GM21381 (cell line): ENCODE measurements around the gene MYO18A.
"Not testable (repeated sequence)": the region's sequence is repeated elsewhere in the genome, so short reads cannot be mapped to it uniquely, and the experiment has no call there.

Experiments used
- ATAC-seq: cut with Tn5 transposase; IDR thresholded peaks from one replicate; pipeline ENCODE4 v1.9.1; 2021; ENCODE audit warnings: mild to moderate bottlenecking, moderate library complexity; ENCODE audit not compliant: unreplicated experiment

MYO18A gene

GRCh38 chr17:29108823-29109476 is 71.2 kb downstream of the MYO18A start:
- no peak for ATAC-seq

- no peak for ATAC-seq
These were observed 72.0 kb downstream of the MYO18A start for GRCh38 chr17:29107933-29108822.

DNA sequence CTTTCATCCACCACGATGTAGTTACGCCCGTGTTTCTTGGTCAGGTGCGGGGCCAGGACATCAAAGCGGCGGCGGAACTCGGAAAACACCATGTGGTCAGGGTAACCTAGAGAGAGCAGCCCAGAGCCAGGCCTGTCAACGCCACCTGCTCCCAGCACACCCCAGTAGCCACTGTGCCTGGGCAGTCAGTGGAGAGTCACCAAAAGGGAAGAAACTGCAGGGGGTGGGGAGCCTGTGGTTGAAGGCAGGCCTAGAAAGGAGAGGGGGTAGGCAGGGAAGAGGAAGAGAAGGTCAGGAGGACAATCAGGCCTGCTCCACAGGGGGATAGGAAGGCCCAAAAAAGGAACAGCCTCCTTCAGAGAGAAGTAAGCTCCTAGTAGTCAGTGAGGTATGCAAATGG is 73.1 kb downstream of the MYO18A start:
- ATAC-seq: no peak

DNA sequence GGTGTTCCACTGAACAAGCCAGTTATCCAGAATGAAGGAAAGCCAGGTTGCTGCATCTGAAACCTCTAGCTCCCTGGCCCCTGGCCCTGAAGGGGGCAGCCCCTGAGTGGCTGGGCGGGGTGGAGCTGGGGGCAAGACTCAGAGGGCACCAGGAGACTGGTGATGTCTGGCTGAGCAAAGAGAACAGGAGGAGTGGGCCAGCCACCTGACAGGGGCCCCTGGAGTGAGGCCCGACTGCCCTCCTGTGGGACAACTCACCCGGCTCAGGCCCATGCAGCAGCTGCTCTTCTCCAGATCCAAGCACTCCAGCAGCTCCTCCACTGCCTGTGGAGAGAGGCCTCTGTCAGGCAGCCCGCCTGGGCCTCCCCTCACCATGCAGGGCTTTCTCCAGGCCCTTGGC is 76.9 kb downstream of the MYO18A start:
- ATAC-seq: no peak

GRCh38 chr17:29102741-29103181 is 77.4 kb downstream of the MYO18A start:
- ATAC-seq: no peak

GRCh38 chr17:29102046-29102445 is 78.2 kb downstream of the MYO18A start:
- no peak for ATAC-seq

DNA sequence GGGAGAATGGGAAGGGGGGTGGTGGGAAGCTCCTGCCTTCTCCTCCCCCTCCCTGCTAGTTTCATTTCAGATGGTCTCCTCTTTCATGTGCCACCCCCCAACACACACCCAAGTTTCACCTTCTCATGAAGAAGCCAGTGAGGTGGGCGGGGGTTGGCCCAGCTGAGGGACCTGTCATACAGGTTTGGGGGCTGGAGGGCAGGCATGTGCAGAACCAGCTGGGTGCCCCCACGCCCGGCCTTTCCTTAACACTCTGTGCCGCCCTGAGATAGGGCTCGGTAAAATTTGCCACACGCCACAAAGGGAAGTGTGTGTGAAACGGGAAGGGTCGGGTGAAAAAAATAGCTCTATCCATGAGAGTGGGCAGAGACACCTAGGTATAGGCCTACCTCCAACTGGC is 79.9 kb downstream of the MYO18A start:
- ATAC-seq: no peak

GRCh38 chr17:29099527-29099926 is 80.7 kb downstream of the MYO18A start:
- ATAC-seq: no peak

DNA sequence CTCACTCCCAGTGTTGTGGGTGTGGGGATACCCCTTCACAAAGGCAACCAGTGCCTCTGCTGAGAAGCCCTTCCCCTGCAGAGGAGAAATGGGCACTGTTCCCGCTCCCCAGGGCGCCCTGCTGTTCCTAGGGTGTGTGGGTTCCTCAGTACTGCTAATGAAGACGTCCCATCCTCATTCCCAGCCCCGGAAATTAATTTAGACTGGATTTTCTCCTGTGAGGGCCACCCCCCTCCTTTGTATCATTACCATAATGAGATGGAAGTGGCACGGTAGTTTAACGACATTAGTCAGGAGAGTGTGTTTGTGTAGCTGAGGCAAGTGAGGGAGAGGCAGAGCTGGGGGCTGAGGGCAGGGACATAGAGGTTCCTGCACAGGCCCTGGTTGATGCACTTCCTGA is 84.1 kb downstream of the MYO18A start:
- ATAC-seq: no peak

DNA sequence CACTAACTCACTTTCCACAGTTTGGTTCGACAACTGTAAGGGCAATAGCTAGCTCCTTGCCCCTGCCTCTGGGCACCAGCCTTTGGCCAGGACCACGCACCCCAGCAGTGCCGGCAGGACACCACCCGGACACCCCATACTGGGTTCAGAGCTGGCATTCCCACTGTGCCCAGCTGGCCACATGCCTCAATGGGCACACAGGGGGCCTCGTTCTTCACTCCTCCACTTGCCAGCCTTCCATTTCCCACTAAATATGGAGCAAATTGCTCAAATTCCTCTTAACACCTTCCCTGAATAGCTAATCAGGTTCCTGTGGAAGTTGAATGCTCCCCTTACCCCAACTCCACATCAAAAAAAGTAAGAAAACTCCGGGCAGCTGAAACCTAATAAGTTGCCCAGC is 84.8 kb downstream of the MYO18A start:
- no peak for ATAC-seq

DNA sequence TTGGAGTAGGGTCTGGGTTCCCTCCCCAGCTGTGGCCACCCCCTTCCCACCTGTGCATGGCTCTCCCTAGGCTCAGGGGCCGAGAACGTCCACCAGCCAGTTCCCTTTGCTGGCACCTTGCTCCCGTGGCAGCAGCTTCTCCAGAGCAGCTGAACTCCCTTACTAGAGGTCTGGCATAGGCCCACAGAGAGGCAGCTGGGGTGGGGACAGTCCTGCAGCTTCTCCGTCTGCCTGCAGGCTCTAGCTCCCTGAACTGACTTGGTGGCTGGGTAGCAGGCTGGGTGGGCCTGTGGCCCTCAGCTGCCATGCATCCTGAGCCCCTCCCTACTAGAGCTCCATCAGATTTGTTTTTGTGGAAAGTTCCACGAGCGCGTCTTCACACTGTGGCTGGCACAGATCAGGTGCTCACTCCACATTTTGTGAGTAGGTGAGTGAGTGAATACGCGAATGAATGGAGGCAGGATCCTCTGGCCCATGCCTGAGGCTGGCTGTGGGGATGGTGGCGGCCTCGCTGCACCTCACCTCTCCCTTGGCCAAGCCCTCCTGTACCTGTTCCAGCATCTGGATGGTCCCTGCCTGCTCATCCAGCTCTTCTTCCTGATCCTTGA is 86.0 kb downstream of the MYO18A start:
- ATAC-seq: no peak

- no peak for ATAC-seq
These were observed 86.9 kb downstream of the MYO18A start for GRCh38 chr17:29093090-29093871.

GRCh38 chr17:29091606-29092289 is 88.5 kb downstream of the MYO18A start:
- ATAC-seq: no peak

GRCh38 chr17:29090750-29091605 is 89.2 kb downstream of the MYO18A start:
- ATAC-seq: no peak

DNA sequence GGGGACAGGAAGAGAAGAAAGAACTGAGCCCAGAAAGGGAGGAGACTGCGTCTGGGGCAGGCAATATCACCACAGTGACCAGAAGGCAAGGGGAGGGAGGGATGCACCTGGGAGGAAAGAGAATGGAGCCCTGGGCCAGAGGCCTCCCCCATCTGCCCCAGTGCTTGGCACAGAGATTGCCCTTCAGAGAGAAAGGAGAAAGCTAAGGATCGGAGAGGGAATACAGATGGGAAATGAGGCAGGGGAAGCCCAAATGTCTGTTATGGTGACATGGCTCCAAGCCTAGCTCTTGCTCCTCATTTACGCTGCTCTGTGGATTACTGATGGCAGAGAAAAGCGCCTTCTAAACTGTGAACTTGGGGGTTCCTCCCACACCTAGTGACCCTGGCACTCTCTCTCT is 90.1 kb downstream of the MYO18A start:
- ATAC-seq: no peak

- no peak for ATAC-seq
These were observed 90.6 kb downstream of the MYO18A start for GRCh38 chr17:29089601-29090044.

DNA sequence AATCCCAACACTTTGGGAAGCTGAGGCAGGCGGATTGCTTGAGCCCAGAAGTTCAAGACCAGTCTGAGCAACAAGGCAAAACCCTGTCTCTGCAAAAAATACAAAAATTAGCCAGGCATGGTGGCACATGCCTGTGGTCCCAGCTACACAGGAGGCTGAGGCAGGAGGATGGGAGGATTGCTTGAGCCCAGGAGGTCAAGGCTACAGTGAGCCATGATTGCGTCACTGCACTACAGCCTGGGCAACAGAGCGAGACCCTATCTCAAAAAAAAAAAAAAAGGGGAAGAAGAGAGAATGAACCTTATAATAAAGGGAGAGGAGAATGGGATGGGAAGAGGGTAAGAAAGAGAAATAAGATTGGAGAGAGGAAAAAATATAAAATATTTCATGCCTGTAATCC is 91.4 kb downstream of the MYO18A start:
- not testable (repeated sequence) for ATAC-seq

GRCh38 chr17:29086628-29087332 is 93.4 kb downstream of the MYO18A start:
- ATAC-seq: no peak

- ATAC-seq: no peak
These were observed 95.0 kb downstream of the MYO18A start for GRCh38 chr17:29085223-29085622.
